Measurements from ENCODE around the gene MIS18A.

The MIS18A gene

GRCh38 chr21:32298658-32299081, 19.8 kb upstream of the MIS18A start, which contains the start of gene MRAP:
Gene MRAP, plus strand, starts transcription at chr21:32298855. Its CDS starts 117 bp downstream, at chr21:32298972.
- FAIRE-seq (no peak), DNase-seq (ENCODE audit: insufficient read length, low spot score) (no peak)
- no peak for TF ChIP-seq CTCF (IDR thresholded peaks at IDR 0.05; ENCODE audit: insufficient read depth, missing control alignments)

- no peak for TF ChIP-seq CTCF (IDR thresholded peaks at IDR 0.05; ENCODE audit: insufficient read depth, missing control alignments)
- DNase-seq (ENCODE audit: insufficient read length, low spot score) (no peak), FAIRE-seq (no peak)
Observed at GRCh38 chr21:32298148-32298559, 19.3 kb upstream of the MIS18A start.

- no peak for TF ChIP-seq CTCF (IDR thresholded peaks at IDR 0.05; ENCODE audit: insufficient read depth, missing control alignments)
- DNase-seq (ENCODE audit: insufficient read length, low spot score) (no peak), FAIRE-seq (no peak)
Observed at GRCh38 chr21:32297449-32297848, 18.6 kb upstream of the MIS18A start.

- FAIRE-seq (no peak), DNase-seq (ENCODE audit: insufficient read length, low spot score) (no peak)
- TF ChIP-seq CTCF (IDR thresholded peaks at IDR 0.05; ENCODE audit: insufficient read depth, missing control alignments): no peak
Observed at GRCh38 chr21:32285476-32285875, 6.6 kb upstream of the MIS18A start.

- no peak for TF ChIP-seq CTCF (IDR thresholded peaks at IDR 0.05; ENCODE audit: insufficient read depth, missing control alignments)
- DNase-seq (ENCODE audit: insufficient read length, low spot score) (no peak), FAIRE-seq (no peak)
Observed at GRCh38 chr21:32282992-32283391, 4.1 kb upstream of the MIS18A start.

GRCh38 chr21:32281531-32281930, 2.7 kb upstream of the MIS18A start:
- no peak for TF ChIP-seq CTCF (IDR thresholded peaks at IDR 0.05; ENCODE audit: insufficient read depth, missing control alignments)
- no peak for DNase-seq (ENCODE audit: insufficient read length, low spot score)
- FAIRE-seq: no peak

GRCh38 chr21:32279377-32279680, 480 bp upstream of the MIS18A start:
- no peak for FAIRE-seq
- TF ChIP-seq CTCF (IDR thresholded peaks at IDR 0.05; ENCODE audit: insufficient read depth, missing control alignments): no peak
- no peak for DNase-seq (ENCODE audit: insufficient read length, low spot score)
